ENCODE results near the gene GP1BA. TPM values are rescaled to one million over a fixed set of nuclear protein-coding genes. Genes with fewer than 3 reads are reported as not detected.

The GP1BA gene
- total RNA-seq, 4 donors from 2014 or later, result 0.19 TPM; not detected in 3

GRCh38 chr17:4949321-4950074 lies 17.4 kb downstream of the GP1BA start:
- no peak for TF ChIP-seq EP300 (IDR thresholded peaks at IDR 0.05)
- no peak for TF ChIP-seq POLR2AphosphoS5 (IDR thresholded peaks at IDR 0.05)
- peak in 1 of 2 donors; percentile 3 for TF ChIP-seq POLR2A (IDR thresholded peaks at IDR 0.05)
- no peak for TF ChIP-seq CTCF (IDR thresholded peaks at IDR 0.05)
- peaks cover 0 to 73% (median 35%) of the 10 kb centered on the region in 3 donors for H3K4me1 ChIP-seq

GRCh38 chr17:4950075-4950745 lies 18.1 kb downstream of the GP1BA start:
- Histone ChIP-seq H3K27ac (peak overlapping the region; percentile 79 to 98 (median 97)), H3K36me3 (peaks cover 0 to 16% of the 10 kb centered on the region in 2 donors), H3K9me3 (no peaks in the 10 kb centered on the region), H3K4me1 (peaks cover 0 to 66% (median 28%) of the 10 kb centered on the region in 3 donors), H3K4me3 (peak overlapping the region; percentile 59 to 100), H3K27me3 (no peaks in the 10 kb centered on the region)
- no peak for TF ChIP-seq CTCF (IDR thresholded peaks at IDR 0.05)
- peak in 1 of 2 donors; percentile 3 for TF ChIP-seq POLR2A (IDR thresholded peaks at IDR 0.05)
- peak; percentile 27 for ATAC-seq
- whole genome bisulfite sequencing, 2 donors (ENCODE audit: low coverage in 1 of 2), result 3 to 11% methylated on average over 3 to 13 of the region's 52 CpGs

More at GRCh38 chr17:4949321-4950074, 17.4 kb downstream of the GP1BA start:
- no CpG with 5 or more reads among the region's 75 CpGs for WGBS, 2 donors (ENCODE audit: low coverage in 1 of 2)
- Histone ChIP-seq H3K9me3 (no peaks in the 10 kb centered on the region), H3K36me3 (peaks cover 0 to 23% of the 10 kb centered on the region in 2 donors), H3K4me3 (peak overlapping the region; percentile 59 to 100), H3K27ac (peak overlapping the region; percentile 79 to 98 (median 97)), H3K27me3 (no peaks in the 10 kb centered on the region)
- ATAC-seq, result peak; percentile 32

GRCh38 chr17:4950746-4951204 lies 18.7 kb downstream of the GP1BA start, which contains the start of gene ENO3:
Gene ENO3 (plus strand): TSS chr17:4951119. CDS start chr17:4951830, 711 bp downstream.
- no peak for TF ChIP-seq CTCF (IDR thresholded peaks at IDR 0.05)
- TF ChIP-seq POLR2A (IDR thresholded peaks at IDR 0.05), result no peak
- no peak for TF ChIP-seq EP300 (IDR thresholded peaks at IDR 0.05)
- no peak for TF ChIP-seq POLR2AphosphoS5 (IDR thresholded peaks at IDR 0.05)
- no peaks in the 10 kb centered on the region for H3K9me3 ChIP-seq
- no peak for ATAC-seq
- H3K36me3 ChIP-seq, result peaks cover 0 to 10% of the 10 kb centered on the region in 2 donors
- WGBS, 2 donors (ENCODE audit: low coverage in 1 of 2), result 38 to 55% methylated on average over 3 to 5 of the region's 7 CpGs
- no peaks in the 10 kb centered on the region for H3K27me3 ChIP-seq
- peaks cover 0 to 60% (median 22%) of the 10 kb centered on the region in 3 donors for H3K4me1 ChIP-seq
- peak within 1 kb of the TSS; percentile 59 to 100 for H3K4me3 ChIP-seq
- H3K27ac ChIP-seq, result peak within 1 kb of the TSS; percentile 79 to 98 (median 97)

GRCh38 chr17:4951486-4951885 lies 19.4 kb downstream of the GP1BA start:
- WGBS, 2 donors (ENCODE audit: low coverage in 1 of 2), result 48 to 51% methylated on average over 2 to 3 of the region's 3 CpGs
- peaks cover 0 to 53% (median 16%) of the 10 kb centered on the region in 3 donors for H3K4me1 ChIP-seq
- no peaks in the 10 kb centered on the region for H3K9me3 ChIP-seq
- peaks cover 0 to 3% of the 10 kb centered on the region in 2 donors for H3K36me3 ChIP-seq
- H3K27ac ChIP-seq, result peak overlapping the region in 3 of 4 donors; percentile 96 to 98 (median 98)
- H3K27me3 ChIP-seq, result no peaks in the 10 kb centered on the region
- no peak for TF ChIP-seq POLR2A (IDR thresholded peaks at IDR 0.05)
- TF ChIP-seq EP300 (IDR thresholded peaks at IDR 0.05), result no peak
- TF ChIP-seq CTCF (IDR thresholded peaks at IDR 0.05), result no peak
- TF ChIP-seq POLR2AphosphoS5 (IDR thresholded peaks at IDR 0.05), result no peak
- no peak overlapping the region for H3K4me3 ChIP-seq
- no peak for ATAC-seq

Measured in gastroesophageal sphincter (tissue), 4 donors.